ENCODE results near the gene RPA1. TPM values are rescaled to one million over a fixed set of nuclear protein-coding genes. Genes with fewer than 3 reads are reported as not detected.

Gene RPA1
- 14.1 and 61.9 TPM in 2 replicates for total RNA-seq

GRCh38 chr17:1829592-1830257 is at the start of gene RPA1, which contains the start of gene SMYD4:
Gene RPA1, plus strand, starts transcription at chr17:1830005. Its CDS starts 89 bp downstream, at chr17:1830094.
Gene SMYD4, minus strand, starts transcription at chr17:1829902. Its CDS starts 1,908 bp downstream, at chr17:1827994.

Other genes starting within 250 kb of the RPA1 start
- 5.9 and 7.9 TPM in 2 replicates for gene SLC43A2, start 201.2 kb upstream of the RPA1 start, total RNA-seq
- gene SCARF1, start 184.3 kb upstream of the RPA1 start, total RNA-seq: 0.96 and 3.1 TPM in 2 replicates
- 5.6 and 6.2 TPM in 2 replicates for gene RILP, start 180.1 kb upstream of the RPA1 start, total RNA-seq
- 51.9 and 112 TPM in 2 replicates for gene PRPF8, start 145.1 kb upstream of the RPA1 start, total RNA-seq
- gene TLCD2, start 119.6 kb upstream of the RPA1 start, total RNA-seq: 1.7 and 2.0 TPM in 2 replicates
- gene WDR81, start 105.3 kb upstream of the RPA1 start, total RNA-seq: 18.8 and 25.4 TPM in 2 replicates
- gene SERPINF2, start 87.1 kb upstream of the RPA1 start, total RNA-seq: 0.19 and 0.28 TPM in 2 replicates
- 29.9 and 45.1 TPM in 2 replicates for gene SERPINF1, start 67.9 kb upstream of the RPA1 start, total RNA-seq
- gene SMYD4, start 103 bp upstream of the RPA1 start, total RNA-seq: 7.3 and 7.9 TPM in 2 replicates
- under 0.01 TPM in 1 of 2 replicates, not detected in the other for gene RTN4RL1, start 195.3 kb downstream of the RPA1 start, total RNA-seq
- 18.6 and 25.4 TPM in 2 replicates for gene DPH1, start 200.1 kb downstream of the RPA1 start, total RNA-seq
- gene OVCA2, start 212.0 kb downstream of the RPA1 start, total RNA-seq: 31.0 and 64.2 TPM in 2 replicates
- gene HIC1, start 225.1 kb downstream of the RPA1 start, total RNA-seq: 57.5 and 67.1 TPM in 2 replicates